AG08396 (cell line): ENCODE results near the gene IKZF1.

ENCODE experiments used
- DNase-seq: peaks from one replicate; pipeline ENCODE4 v3.0.0; 2012; ENCODE audit warnings: low spot score, mixed read lengths

IKZF1 gene

GRCh38 chr7:50304129-50304910 is at the start of gene IKZF1:
TSS of gene IKZF1 (plus strand) at chr7:50304716. CDS start at chr7:50319062, 14,346 bp downstream.
- DNase-seq = no peak

GRCh38 chr7:50261593-50261992 is 42.9 kb upstream of the IKZF1 start:
- no peak for DNase-seq

GRCh38 chr7:50262446-50262845 is 42.1 kb upstream of the IKZF1 start:
- DNase-seq = no peak

GRCh38 chr7:50262916-50263690 is 41.4 kb upstream of the IKZF1 start:
- no peak for DNase-seq

GRCh38 chr7:50264908-50265307 is 39.6 kb upstream of the IKZF1 start:
- DNase-seq = no peak

GRCh38 chr7:50265968-50266634 is 38.4 kb upstream of the IKZF1 start:
- no peak for DNase-seq

GRCh38 chr7:50266635-50267386 is 37.7 kb upstream of the IKZF1 start:
- DNase-seq = no peak

GRCh38 chr7:50267525-50268041 is 36.9 kb upstream of the IKZF1 start:
- no peak for DNase-seq

- DNase-seq = no peak
Observed at GRCh38 chr7:50268223-50268622, 36.3 kb upstream of the IKZF1 start.

GRCh38 chr7:50268990-50269389 is 35.5 kb upstream of the IKZF1 start:
- no peak for DNase-seq

GRCh38 chr7:50270531-50271018 is 33.9 kb upstream of the IKZF1 start:
- DNase-seq = no peak

GRCh38 chr7:50272808-50273207 is 31.7 kb upstream of the IKZF1 start:
- DNase-seq = no peak

GRCh38 chr7:50273301-50273700 is 31.2 kb upstream of the IKZF1 start:
- DNase-seq = no peak

- no peak for DNase-seq
Observed at GRCh38 chr7:50273870-50274269, 30.6 kb upstream of the IKZF1 start.

- DNase-seq = no peak
Observed at GRCh38 chr7:50274361-50274760, 30.2 kb upstream of the IKZF1 start.

- no peak for DNase-seq
Observed at GRCh38 chr7:50275430-50275829, 29.1 kb upstream of the IKZF1 start.

GRCh38 chr7:50276483-50276882 is 28.0 kb upstream of the IKZF1 start:
- DNase-seq = no peak

GRCh38 chr7:50278120-50278519 is 26.4 kb upstream of the IKZF1 start:
- DNase-seq = no peak

- no peak for DNase-seq
Observed at GRCh38 chr7:50281680-50282445, 22.7 kb upstream of the IKZF1 start.

GRCh38 chr7:50282813-50283605 is 21.5 kb upstream of the IKZF1 start:
- DNase-seq = no peak
